ENCODE measurements around the gene SH2D7.
A peak's percentile ranks its signal among the peaks of the same experiment; 100 is the strongest.
"Not testable (repeated sequence)": the region's sequence is repeated elsewhere in the genome, so short reads cannot be mapped to it uniquely, and the experiment has no call there.

Gene SH2D7

DNA sequence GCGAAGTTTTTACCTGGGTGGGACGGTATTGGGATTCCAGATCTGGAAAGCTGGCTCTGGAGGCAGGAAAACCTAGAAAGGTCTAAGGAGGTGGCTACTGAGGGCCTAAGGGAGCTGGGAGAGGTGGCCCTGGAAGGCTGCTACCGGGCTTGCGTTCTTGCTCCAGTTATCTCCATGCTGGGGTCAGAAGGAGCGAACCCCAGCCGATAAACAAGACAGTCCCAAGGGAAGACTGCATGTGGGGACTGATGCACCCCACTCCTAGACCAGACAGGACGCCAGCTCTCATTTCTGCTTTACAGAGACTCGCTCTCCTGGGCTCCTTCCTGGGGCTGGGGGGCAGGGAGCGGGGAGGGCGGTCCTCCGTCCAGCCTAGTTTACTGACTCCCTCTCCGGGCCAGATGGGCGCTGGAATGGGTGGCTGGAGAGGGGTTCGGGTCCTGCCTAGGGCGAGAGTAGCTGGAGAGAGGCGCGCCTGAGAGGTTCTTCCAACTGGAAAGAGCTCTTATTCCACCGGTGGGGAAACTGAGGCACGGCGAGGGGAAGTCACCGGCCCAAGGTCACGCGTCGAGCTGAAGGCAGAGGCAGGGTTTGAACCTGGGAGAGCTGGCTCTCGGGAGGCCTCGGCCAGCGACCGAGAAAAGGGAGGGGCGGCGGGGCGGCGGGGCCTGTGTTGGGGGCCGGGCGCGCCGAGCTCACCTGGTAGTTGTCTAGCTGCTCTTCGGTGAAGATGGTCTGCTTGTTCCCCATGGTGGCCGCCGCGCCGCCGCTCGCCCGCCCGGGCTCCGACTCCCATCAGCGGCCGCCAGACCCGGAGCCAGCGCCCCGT, 38.3 kb downstream of the SH2D7 start:
- no peak for FAIRE-seq

DNA sequence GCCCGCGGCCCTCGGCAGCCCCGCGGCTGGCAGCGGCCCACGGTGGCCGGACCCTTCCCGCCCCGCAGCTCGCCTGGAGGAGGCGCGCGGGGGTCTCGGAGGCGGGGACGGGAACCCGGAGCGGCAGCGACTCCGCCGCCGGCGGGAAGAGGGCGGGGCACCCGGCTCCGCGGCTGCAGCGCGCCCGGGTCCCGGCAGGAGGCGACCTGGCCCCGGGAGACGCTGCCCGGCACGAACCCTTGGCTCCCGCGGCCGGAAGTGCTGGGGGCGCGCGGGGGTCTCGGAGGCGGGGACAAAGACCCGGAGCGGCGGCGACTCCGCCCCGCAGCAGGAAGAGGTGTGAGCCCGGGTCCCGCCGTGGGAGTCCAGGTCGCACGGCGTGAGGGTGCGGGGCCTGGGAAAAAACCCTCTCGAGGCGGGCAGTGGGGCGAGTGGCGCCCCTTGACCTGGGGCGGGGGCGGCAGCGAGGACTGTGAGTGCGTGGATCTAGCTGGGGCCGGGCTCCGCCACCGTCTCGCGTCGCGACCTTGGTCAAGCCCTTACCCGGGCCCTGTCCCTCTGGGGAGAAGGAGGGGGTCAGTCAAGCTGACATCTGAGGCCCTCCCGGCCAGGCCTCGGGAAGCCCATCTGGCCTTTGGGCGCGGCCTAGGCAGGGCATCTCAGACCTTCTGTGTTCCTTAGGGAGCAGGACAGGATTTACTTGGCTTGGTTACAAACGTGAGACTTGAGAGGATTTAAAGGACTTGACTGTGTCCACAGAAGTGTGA, 39.1 kb downstream of the SH2D7 start, which contains the start of gene CIB2:
Gene CIB2 (minus strand): TSS at position 151 of the 767 bp plus-strand sequence. CDS start 230 bp downstream, outside the sequence.
- DNase-seq (ENCODE audit: insufficient read length, low spot score) (peak; percentile 95), FAIRE-seq (peak; percentile 66)

More for the DNA sequence above, 38.3 kb downstream of the SH2D7 start:
- peak; percentile 44 for DNase-seq (ENCODE audit: insufficient read length, low spot score)

DNA sequence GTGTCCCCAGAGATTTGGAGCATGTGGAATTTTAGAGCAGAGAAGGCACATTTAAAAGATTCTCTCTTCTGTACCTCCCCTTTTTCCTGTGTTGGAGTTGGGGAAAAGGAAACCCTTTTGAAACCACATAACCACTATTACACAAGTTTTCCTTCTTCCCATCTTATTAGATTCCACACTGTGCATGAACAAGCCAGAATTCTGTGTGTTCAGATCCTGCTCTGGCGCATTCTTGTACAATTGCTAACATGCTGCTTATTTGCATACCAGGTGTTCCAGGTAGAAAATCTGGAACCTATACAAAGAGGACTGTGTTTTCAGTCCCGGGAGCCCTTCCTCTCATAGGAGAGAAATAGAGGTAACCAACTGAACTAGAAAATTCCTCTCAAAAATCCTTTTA, 41.4 kb downstream of the SH2D7 start:
- DNase-seq (ENCODE audit: insufficient read length, low spot score) = no peak
- FAIRE-seq = no peak

DNA sequence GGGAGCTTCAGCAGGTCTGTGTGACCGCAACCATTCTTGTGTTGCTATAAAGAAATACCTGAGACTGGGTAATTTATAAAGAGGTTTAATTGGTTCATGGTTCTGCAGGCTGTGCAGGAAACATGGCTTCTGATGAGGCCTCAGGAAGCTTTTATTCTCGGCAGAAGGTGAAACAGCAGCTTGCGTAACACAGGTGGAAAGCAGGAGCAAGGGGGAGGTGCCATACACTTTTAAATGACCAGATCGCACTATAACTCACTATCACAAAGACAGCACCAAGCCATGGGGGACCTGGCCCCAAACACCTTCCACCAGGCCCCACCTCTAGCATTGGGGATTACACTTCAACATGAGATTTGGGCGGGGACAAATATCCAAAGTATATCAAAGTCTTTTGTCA, 47.2 kb downstream of the SH2D7 start:
- no peak for DNase-seq (ENCODE audit: insufficient read length, low spot score)
- FAIRE-seq = no peak

DNA sequence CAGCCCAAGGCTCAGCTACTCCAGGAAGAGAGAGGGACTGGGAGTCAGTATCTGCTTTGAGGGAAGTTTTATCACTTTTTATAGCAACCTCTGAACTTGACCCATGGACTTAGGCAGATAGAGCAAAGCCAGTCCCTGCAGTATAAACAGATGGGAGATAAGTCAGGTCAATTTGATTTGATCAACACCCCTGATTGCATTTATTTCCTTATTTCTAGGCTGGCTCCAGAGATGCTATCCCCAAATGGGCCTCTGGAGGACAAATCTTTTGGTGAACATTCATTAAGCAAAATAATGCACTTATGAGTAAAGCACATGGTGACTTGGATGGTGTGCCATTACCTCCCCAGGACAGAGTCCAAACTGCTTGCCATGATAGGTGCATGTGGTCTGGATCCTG, 47.9 kb downstream of the SH2D7 start:
- DNase-seq (ENCODE audit: insufficient read length, low spot score) (no peak), FAIRE-seq (no peak)

DNA sequence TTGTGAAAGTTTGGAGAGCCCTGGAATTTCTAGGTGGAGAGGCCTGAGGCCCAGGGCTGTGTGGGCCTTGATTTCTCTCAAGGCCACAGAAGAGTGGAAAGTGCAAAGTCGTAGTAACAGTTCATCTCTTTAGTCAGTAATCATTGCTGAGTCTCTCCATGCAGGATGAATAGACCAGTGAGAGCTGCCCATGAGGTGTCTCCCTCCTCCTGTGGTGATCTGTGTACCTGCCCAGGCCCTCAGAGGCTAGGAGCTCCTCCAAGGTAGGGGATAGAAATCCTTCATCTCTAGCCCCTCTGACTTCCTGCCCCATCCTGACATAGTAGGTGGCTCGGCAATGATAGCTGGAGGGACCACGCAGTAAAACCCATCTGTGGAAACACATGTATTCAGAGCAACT, 50.0 kb downstream of the SH2D7 start:
- DNase-seq (ENCODE audit: insufficient read length, low spot score) = no peak
- FAIRE-seq = no peak

DNA sequence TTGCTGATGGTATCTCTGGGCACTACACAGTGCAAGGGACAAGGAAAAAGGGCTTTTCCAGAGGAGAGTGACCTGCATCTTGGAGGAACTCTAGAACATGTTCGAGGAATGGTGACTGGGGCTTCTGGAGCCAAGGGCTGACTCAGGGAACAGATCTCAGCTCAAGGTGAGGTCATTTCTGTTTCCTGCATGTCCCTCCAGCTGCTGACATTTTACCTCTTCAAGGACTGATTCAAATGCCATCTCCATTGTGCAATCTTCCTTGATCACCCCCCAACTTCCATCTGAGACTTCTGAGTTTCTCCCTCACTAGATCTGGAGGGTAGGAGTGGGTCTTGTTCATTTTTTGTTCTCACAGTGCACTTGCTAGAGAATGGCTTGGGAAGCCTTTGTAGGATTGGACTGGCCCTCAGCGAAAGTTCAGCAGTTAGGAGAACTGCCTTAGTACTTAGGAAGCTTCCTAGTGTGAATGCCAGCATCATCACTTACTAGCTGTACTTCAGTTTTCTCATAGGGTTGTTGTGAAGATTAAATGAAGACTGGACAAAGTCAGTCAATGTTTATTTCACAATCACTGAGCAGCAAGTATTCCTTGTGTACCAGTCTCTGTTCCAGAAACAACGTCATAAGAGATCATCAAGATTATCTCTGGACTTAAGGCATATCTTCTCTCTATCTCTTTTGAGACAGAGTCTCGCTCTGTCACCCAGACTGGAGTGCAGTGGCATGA, 54.2 kb downstream of the SH2D7 start:
- no peak for DNase-seq (ENCODE audit: insufficient read length, low spot score)
- FAIRE-seq = no peak

DNA sequence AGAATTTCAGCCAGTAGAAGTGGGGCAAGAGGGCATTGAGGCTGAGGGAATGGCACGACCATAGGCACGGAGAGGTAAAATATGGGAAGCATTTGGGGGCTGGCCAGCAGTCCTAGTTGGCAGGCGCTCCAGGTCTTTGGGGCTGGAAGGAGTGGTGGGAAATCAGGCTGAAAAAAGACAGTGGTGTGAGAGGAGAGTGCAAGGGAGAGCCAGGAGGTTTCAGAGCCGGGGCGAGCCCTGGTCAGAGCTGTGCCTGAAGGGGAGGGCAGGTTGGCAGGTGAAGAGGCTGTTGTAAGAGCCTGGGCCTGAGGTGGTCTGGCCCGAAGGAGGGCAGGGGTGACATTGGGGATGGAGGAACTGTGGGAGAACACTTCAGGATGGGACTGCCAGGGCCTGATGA, 55.2 kb downstream of the SH2D7 start:
- FAIRE-seq = no peak
- no peak for DNase-seq (ENCODE audit: insufficient read length, low spot score)

DNA sequence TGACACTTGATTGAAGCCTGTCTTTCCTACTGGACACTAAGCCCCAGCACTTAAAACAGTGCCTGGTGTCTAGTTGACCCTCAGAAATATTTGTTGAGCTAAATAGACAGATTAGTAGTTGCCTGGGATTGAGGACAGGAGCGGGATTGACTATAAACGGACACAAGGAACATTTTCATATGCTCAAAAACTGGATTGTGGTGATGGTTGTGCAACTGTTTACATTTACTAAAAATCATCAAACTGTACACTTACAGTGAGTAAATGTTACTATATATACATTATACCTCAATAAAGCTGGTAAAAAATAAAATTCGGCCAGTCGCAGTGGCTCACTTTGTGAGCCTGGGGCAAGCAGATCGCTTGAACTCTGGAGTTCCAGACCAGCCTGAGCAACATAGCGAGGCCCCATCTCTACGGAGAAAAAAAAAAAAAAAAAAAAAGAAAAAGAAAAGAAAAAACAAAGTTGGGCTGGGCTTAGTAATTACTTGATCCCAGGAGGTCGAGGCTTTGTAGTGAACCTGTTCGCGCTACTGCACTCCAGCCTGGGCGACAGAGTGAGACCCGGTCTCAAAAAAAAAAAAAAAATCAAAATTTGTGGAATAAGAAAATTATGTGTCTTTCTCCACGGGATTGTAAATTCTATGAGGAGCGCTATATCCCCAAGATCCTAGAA, 56.2 kb downstream of the SH2D7 start:
- FAIRE-seq (no peak), DNase-seq (ENCODE audit: insufficient read length, low spot score) (no peak)

DNA sequence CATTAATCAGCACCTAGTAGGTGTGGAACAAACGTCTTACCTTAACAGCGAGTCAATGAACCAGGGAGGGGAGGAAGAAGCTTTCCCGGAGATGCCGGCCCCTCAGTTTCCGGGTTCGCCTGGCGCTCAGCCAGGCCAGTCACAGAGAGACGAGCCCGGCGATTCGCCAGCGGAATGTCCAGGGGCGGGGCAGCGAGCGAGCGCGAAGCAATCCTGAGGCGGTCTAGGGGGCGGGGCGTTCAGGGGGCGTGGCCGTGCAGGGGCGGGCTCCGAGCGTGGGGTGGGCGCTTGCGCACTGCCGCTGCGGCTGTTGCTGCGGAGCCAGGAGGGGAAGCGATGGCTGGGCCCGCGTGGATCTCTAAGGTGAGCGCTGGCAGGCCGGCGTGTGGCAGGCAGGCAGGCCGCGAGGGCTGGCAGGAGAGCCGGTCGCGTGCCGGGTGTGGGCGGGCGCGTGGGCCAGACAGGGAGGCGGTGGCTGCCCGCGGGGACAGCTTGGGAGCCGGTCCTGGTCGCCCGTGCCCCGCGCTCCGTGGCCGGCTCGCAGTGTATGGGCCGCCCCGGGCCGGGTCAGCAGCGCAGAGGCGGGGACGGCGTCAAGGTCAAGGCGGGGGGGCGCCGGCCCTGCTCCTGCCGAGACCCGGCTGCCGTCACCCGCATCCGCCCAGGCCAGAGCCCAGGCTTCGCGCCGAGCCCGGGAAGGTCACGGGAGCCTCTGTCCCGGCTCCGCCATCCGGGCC, 56.9 kb downstream of the SH2D7 start, which contains the start of gene IDH3A:
Gene IDH3A (plus strand): TSS at position 295 of the 737 bp plus-strand sequence. CDS start 42 bp downstream, at position 337.
- FAIRE-seq (peak; percentile 96), DNase-seq (ENCODE audit: insufficient read length, low spot score) (peak; percentile 83)

DNA sequence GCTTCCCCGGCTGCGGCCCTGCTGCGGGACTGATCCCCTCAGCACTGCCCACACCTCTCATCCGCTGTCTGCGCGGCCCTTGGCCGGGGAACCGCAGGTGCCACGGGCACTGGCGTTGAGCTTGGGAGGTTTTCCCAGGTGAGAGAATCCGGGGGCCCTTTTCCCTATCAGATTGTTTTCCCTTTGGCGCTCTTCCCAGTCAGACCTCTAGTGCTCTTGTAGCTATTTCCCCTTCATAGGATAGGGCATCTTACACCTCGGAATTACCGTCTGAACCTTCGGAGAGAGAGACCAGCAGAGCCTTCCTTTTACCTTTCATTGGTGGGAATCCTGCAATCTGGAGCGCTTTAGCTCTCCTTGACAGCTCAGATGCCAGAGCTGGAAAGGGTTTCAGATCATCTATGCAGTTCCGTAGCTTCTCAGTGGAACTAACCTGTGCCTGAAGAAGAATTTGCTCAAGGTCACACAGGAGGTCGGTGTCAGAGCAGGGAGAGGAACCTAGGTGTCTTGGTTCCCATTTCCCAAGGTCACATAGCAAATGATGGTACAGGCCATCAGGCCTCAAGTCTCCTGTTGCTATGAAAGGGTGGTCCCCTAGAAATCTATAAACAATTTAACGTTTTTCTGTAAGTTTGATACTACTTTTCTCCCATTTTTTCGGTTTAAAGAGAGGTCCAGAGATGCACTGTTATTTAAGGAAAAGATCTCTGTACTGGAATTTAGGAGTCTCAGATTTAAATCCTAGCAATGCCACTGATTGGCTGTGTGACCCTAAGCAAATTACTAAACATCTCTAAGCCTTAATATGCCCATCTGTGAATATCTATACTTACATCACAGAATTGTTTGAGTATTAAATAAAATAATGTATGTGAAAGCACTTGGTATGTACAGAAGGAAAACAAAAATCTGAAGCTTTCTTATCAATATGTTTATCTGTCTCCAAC, 57.7 kb downstream of the SH2D7 start:
- no peak for DNase-seq (ENCODE audit: insufficient read length, low spot score)
- no peak for FAIRE-seq

DNA sequence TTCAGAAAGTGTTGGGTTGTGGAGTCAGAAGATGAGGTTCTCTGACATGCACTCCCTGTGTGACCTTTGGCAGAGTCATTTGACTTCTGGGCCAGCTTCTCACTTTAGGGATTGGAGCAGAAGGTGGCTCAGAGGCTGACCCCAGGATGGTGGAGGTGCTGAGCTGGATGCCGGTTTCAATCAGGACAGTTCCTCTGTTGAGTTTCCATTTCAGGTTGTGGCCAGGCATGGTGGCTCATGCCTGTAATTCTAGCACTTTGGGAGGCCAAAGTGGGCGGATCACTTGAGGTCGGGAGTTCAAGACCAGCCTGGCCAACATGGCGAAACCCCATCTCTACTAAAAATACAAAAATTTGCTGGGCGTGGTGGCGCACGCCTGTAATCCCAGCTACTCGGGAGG, 58.7 kb downstream of the SH2D7 start:
- FAIRE-seq = peak; percentile 79
- DNase-seq (ENCODE audit: insufficient read length, low spot score) = not testable (repeated sequence)

Data from GM19239 (cell line).